ENCODE measurements around the gene NAT8L. TPM values are rescaled to one million over a fixed set of nuclear protein-coding genes. Genes with fewer than 3 reads are reported as not detected.

The NAT8L gene
- total RNA-seq, 1 donor from 2014 or later, result 0.24 TPM

GRCh38 chr4:2043396-2044118 is 15.6 kb upstream of the NAT8L start:
- intact Hi-C loops (cut with micrococcal nuclease), result loop anchor here (5.0 kb wide), 1 partner anchor 374 kb away; the partner anchor contains the start of genes CFAP99 and ZFYVE28
- Mint-ChIP-seq H3K36me3 (ENCODE audit: low read depth) (no peaks in the 10 kb centered on the region), H3K27me3 (peaks cover 24% of the 10 kb centered on the region), H3K27ac (no peak overlapping the region), H3K4me1 (peaks cover 9% of the 10 kb centered on the region), H3K4me3 (peak overlapping the region; percentile 19), H3K9me3 (no peaks in the 10 kb centered on the region)
- ChIA-PET POLR2A (no interaction called here), CTCF (no interaction called here)
- no peak for DNase-seq
- ATAC-seq (ENCODE audit: low read depth), result no peak
- TF ChIP-seq, protein P1, sequence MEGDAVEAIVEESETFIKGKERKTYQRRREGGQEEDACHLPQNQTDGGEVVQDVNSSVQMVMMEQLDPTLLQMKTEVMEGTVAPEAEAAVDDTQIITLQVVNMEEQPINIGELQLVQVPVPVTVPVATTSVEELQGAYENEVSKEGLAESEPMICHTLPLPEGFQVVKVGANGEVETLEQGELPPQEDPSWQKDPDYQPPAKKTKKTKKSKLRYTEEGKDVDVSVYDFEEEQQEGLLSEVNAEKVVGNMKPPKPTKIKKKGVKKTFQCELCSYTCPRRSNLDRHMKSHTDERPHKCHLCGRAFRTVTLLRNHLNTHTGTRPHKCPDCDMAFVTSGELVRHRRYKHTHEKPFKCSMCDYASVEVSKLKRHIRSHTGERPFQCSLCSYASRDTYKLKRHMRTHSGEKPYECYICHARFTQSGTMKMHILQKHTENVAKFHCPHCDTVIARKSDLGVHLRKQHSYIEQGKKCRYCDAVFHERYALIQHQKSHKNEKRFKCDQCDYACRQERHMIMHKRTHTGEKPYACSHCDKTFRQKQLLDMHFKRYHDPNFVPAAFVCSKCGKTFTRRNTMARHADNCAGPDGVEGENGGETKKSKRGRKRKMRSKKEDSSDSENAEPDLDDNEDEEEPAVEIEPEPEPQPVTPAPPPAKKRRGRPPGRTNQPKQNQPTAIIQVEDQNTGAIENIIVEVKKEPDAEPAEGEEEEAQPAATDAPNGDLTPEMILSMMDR (IDR thresholded peaks at IDR 0.05), result no peak

- peaks cover 9% of the 10 kb centered on the region for H3K4me1 Mint-ChIP-seq
- ChIA-PET CTCF (no interaction called here), POLR2A (no interaction called here)
- TF ChIP-seq, protein P1 (IDR thresholded peaks at IDR 0.05), result no peak
- DNase-seq (no peak), ATAC-seq (ENCODE audit: low read depth) (no peak)
- no peak overlapping the region for H3K27ac Mint-ChIP-seq
- H3K27me3 Mint-ChIP-seq, result peaks cover 21% of the 10 kb centered on the region
- H3K4me3 Mint-ChIP-seq, result peak overlapping the region; percentile 19
- intact Hi-C loops (cut with micrococcal nuclease), result loop anchor here (5.0 kb wide), 1 partner anchor 373 kb away; the partner anchor contains the start of genes CFAP99 and ZFYVE28
- no peaks in the 10 kb centered on the region for H3K36me3 Mint-ChIP-seq (ENCODE audit: low read depth)
- H3K9me3 Mint-ChIP-seq, result no peaks in the 10 kb centered on the region
These were observed 15.0 kb upstream of the NAT8L start for GRCh38 chr4:2044119-2044485.

GRCh38 chr4:2044542-2045517 is 14.3 kb upstream of the NAT8L start:
- H3K27ac Mint-ChIP-seq, result no peak overlapping the region
- no peak for ATAC-seq (ENCODE audit: low read depth)
- peaks cover 8% of the 10 kb centered on the region for H3K4me1 Mint-ChIP-seq
- no peaks in the 10 kb centered on the region for H3K36me3 Mint-ChIP-seq (ENCODE audit: low read depth)
- H3K4me3 Mint-ChIP-seq, result no peak overlapping the region
- TF ChIP-seq, protein P1 (IDR thresholded peaks at IDR 0.05), result no peak
- intact Hi-C loops (cut with micrococcal nuclease), result loop anchor here (5.0 kb wide), 1 partner anchor 372 kb away; the partner anchor contains the start of genes CFAP99 and ZFYVE28
- CTCF ChIA-PET, result no interaction called here
- no peak for DNase-seq
- peaks cover 23% of the 10 kb centered on the region for H3K27me3 Mint-ChIP-seq
- no peaks in the 10 kb centered on the region for H3K9me3 Mint-ChIP-seq
- POLR2A ChIA-PET, result no interaction called here

GRCh38 chr4:2045518-2045951 is 13.6 kb upstream of the NAT8L start:
- ChIA-PET CTCF (no interaction called here), POLR2A (no interaction called here)
- Mint-ChIP-seq H3K9me3 (no peaks in the 10 kb centered on the region), H3K27ac (no peak overlapping the region), H3K4me1 (peaks cover 4% of the 10 kb centered on the region), H3K4me3 (no peak overlapping the region), H3K27me3 (peaks cover 26% of the 10 kb centered on the region), H3K36me3 (ENCODE audit: low read depth) (no peaks in the 10 kb centered on the region)
- no peak for DNase-seq
- ATAC-seq (ENCODE audit: low read depth), result no peak
- TF ChIP-seq, protein P1 (IDR thresholded peaks at IDR 0.05), result no peak
- intact Hi-C loops (cut with micrococcal nuclease), result no loop called here
